GM12878 (cell line): Measurements from ENCODE around the gene WIPF2. TPM values are rescaled to one million over a fixed set of nuclear protein-coding genes. Genes with fewer than 3 reads are reported as not detected.

Experiments
- ATAC-seq: fragments of 200-7000 bp; cut with Tn5 transposase; 3 replicates; pipeline ENCODE4 v1.9.1; 2020; ENCODE audit warnings: mild to moderate bottlenecking, moderate library complexity
- BruUV-seq: library from RNA; stranded (reverse); fragments of 400-500 nt; replicated peaks from 2 replicates; lab custom pipeline; 2021; lab: Mats Ljungman, UMichigan
- CTCF ChIA-PET: fragments of 300-600 bp; sonication (Branson Sonifier 250); formaldehyde crosslinking; extraction: SDS; loops from one replicate; lab custom pipeline; 2021; ENCODE audit warnings: inconsistent platforms; lab: Yijun Ruan, JAX
- POLR2A ChIA-PET: fragments of 350-600 bp; formaldehyde crosslinking; extraction: SDS; loops from one replicate; lab custom pipeline; 2021; ENCODE audit warnings: inconsistent platforms; lab: Charles Lee
- RAD21 ChIA-PET: fragments of 300-600 bp; sonication (Branson Sonifier 250); formaldehyde crosslinking; loops from one replicate; lab custom pipeline; 2023; ENCODE audit warnings: antibody characterized with exemption; ENCODE audit not compliant: unreplicated experiment; lab: Charles Lee
- SMC1A ChIA-PET: fragments of 300-600 bp; sonication (Branson Sonifier 250); formaldehyde crosslinking; loops from one replicate; lab custom pipeline; 2023; ENCODE audit not compliant: unreplicated experiment, uncharacterized antibody; lab: Charles Lee
- DNase-seq: peaks from one replicate; pipeline ENCODE4 v3.0.0-alpha.2; 2011; ENCODE audit warnings: low read depth, low spot score
- FAIRE-seq: peaks from 3 replicates; lab custom pipeline; 2011; peaks lifted over from hg19 to GRCh38; lab: Jason Lieb, UNC
- H2AFZ ChIP-seq: 2 replicates; pipeline ENCODE4 v1.6.0; 2011; ENCODE audit warnings: low read depth, low read length, control low read depth; ENCODE audit not compliant: control insufficient read depth
- H3K27ac ChIP-seq: 2 replicates; pipeline ENCODE4 v1.5.1; 2011; ENCODE audit warnings: control low read depth; ENCODE audit not compliant: control insufficient read depth, insufficient read depth
- H3K27me3 ChIP-seq, 2 experiments: replicated peaks in 1 of 2; 2 replicates each; pipeline versions ENCODE4 v1.6.0 to v1.6.1; 2011; ENCODE audit warnings: low read length in 1 of 2; ENCODE audit not compliant: control insufficient read depth in 2 of 2, insufficient read depth in 2 of 2
- H3K36me3 ChIP-seq, 2 experiments: 2 replicates each; pipeline ENCODE4 v1.5.1; 2011; ENCODE audit warnings: low read length in 1 of 2; ENCODE audit not compliant: control insufficient read depth in 2 of 2, insufficient read depth in 2 of 2
- H3K4me1 ChIP-seq: 2 replicates; pipeline ENCODE4 v1.6.1; 2011; ENCODE audit warnings: mild to moderate bottlenecking, low read length, moderate library complexity, mixed read lengths; ENCODE audit not compliant: control insufficient read depth, insufficient read depth
- H3K4me2 ChIP-seq: 2 replicates; pipeline ENCODE4 v1.6.0; 2011; ENCODE audit warnings: control low read depth; ENCODE audit not compliant: control insufficient read depth, insufficient read depth
- H3K4me3 ChIP-seq: fragments of 200-600 bp; sonication (generic); 2 replicates; pipeline ENCODE4 v1.5.1; 2016
- H3K79me2 ChIP-seq: 2 replicates; pipeline ENCODE4 v1.6.0; 2011; ENCODE audit warnings: low read length; ENCODE audit not compliant: control insufficient read depth, insufficient read depth
- H3K9ac ChIP-seq: 2 replicates; pipeline ENCODE4 v1.8.0; 2011; ENCODE audit warnings: low read length, control low read depth, mixed read lengths; ENCODE audit not compliant: control insufficient read depth, insufficient read depth
- H3K9me3 ChIP-seq: replicated peaks from 3 replicates; pipeline ENCODE4 v1.5.1; 2011; ENCODE audit warnings: mild to moderate bottlenecking, low read length; ENCODE audit not compliant: control insufficient read depth, insufficient read depth
- H4K20me1 ChIP-seq: 2 replicates; pipeline ENCODE4 v1.6.0; 2011; ENCODE audit not compliant: control insufficient read depth, insufficient read depth
- BACH1 ChIP-seq: fragments of 450-650 bp; IDR thresholded peaks from 2 replicates; pipeline ENCODE4 v1.6.1; 2017; ENCODE audit warnings: mild to moderate bottlenecking, borderline replicate concordance
- HCFC1 ChIP-seq: fragments of 150-350 bp; IDR thresholded peaks from 2 replicates; pipeline ENCODE4 v1.6.1; 2014; ENCODE audit warnings: low read length
- HDAC6 ChIP-seq: fragments of 200-600 bp; sonication (generic); IDR thresholded peaks from one replicate; pipeline ENCODE4 v1.8.0; 2017; ENCODE audit warnings: antibody characterized with exemption; ENCODE audit not compliant: unreplicated experiment
- IKZF1 ChIP-seq: fragments of 450-650 bp; conservative IDR thresholded peaks from 2 replicates; pipeline ENCODE4 v1.6.1; 2017; ENCODE audit warnings: antibody characterized with exemption, mild to moderate bottlenecking
- PAX8 ChIP-seq: fragments of 450-650 bp; IDR thresholded peaks from 2 replicates; pipeline ENCODE4 v1.6.1; 2017; ENCODE audit warnings: mild to moderate bottlenecking, moderate library complexity
- PML ChIP-seq: IDR thresholded peaks from 2 replicates; pipeline ENCODE4 v1.6.1; 2012; ENCODE audit warnings: low read length, inconsistent platforms
- POLR2AphosphoS5 ChIP-seq: IDR thresholded peaks from 2 replicates; pipeline ENCODE4 v1.6.1; 2011; ENCODE audit warnings: mild to moderate bottlenecking, low read length, inconsistent platforms
- RCOR1 ChIP-seq: conservative IDR thresholded peaks from 2 replicates; pipeline ENCODE4 v1.6.1; 2012; ENCODE audit warnings: low read depth, low read length, improper control_type of control experiment
- RFX5 ChIP-seq: IDR thresholded peaks from 2 replicates; pipeline ENCODE4 v1.6.1; 2011; ENCODE audit warnings: low read depth, low read length, improper control_type of control experiment
- RUNX3 ChIP-seq: IDR thresholded peaks from 2 replicates; pipeline ENCODE4 v1.6.1; 2012; ENCODE audit warnings: low read length, inconsistent platforms
- SREBF1 ChIP-seq: IDR thresholded peaks from 2 replicates; pipeline ENCODE4 v1.6.1; 2012; ENCODE audit warnings: mild to moderate bottlenecking, low read length
- TCF12 ChIP-seq: IDR thresholded peaks from 2 replicates; pipeline ENCODE4 v1.6.1; 2011; ENCODE audit warnings: low read depth, mild to moderate bottlenecking, low read length
- TCF3 ChIP-seq: IDR thresholded peaks from 2 replicates; pipeline ENCODE4 v1.6.1; 2012; ENCODE audit warnings: low read depth, mild to moderate bottlenecking, low read length, borderline replicate concordance; ENCODE audit not compliant: insufficient read depth
- TCF7 ChIP-seq: IDR thresholded peaks from 2 replicates; pipeline ENCODE4 v1.6.1; 2014; ENCODE audit warnings: antibody characterized with exemption, borderline replicate concordance
- ZNF274 ChIP-seq: IDR thresholded peaks from one replicate; pipeline ENCODE4 v1.8.0; 2011; ENCODE audit not compliant: insufficient read length, insufficient read depth
- WGBS: methylation state at CpG from one replicate; pipeline ENCODE4 v1.1.6; 2016; ENCODE audit warnings: low lambda C conversion rate; ENCODE audit not compliant: insufficient replicate concordance, insufficient coverage; ENCODE audit errors: missing lambda C conversion rate; 5-methylcytosine and 5-hydroxymethylcytosine counted together
- in situ Hi-C: fragments of 300-500 bp; cut with MboI; formaldehyde crosslinking; loops from 9 replicates; pipeline ENCODE4 v1.14.3; 2018; ENCODE audit warnings: mixed read lengths
- intact Hi-C: fragments of 100-400 bp; cut with micrococcal nuclease; formaldehyde crosslinking; loops from one replicate; pipeline ENCODE4 v1.14.2; 2022; ENCODE audit not compliant: unreplicated experiment
- polyA plus RNA-seq, 11 experiments: library from polyadenylated mRNA; depleted of rRNA in 4 of 11; unstranded in 6 of 11; stranded (reverse) in 5 of 11; fragments of >200 nt; fragmentation: Nextera tagmentation in 4 of 11; fragmentation: Illumina TruSeq in 1 of 11; extraction: Ambion mirVana in 4 of 11; extraction: Trizol in 1 of 11; gene quantifications; 1 replicate in 1 of 11; 2 replicates in 10 of 11; pipeline versions ENCODE4 v1.2.1 to v1.2.3, GENCODE V29; 2011 to 2016; ENCODE audit warnings: inconsistent platforms in 2 of 11, missing spikeins in 2 of 11, low read depth in 1 of 11
- total RNA-seq, 4 experiments: library from RNA; depleted of rRNA in 3 of 4; stranded (reverse); fragments of >200 nt in 3 of 4; fragmentation: Illumina TruSeq in 1 of 4; extraction: Trizol in 1 of 4; gene quantifications; 2 replicates each; pipeline versions ENCODE4 v1.2.1 to v1.2.3, GENCODE V29; 2013 to 2021
- TF ChIP-seq, protein P1 (sequence below): fragments of 450-650 bp; IDR thresholded peaks from 2 replicates; pipeline ENCODE4 v1.6.1; 2017; ENCODE audit warnings: antibody characterized with exemption, mild to moderate bottlenecking, moderate library complexity
- TF ChIP-seq, protein P2 (sequence below): IDR thresholded peaks from 2 replicates; pipeline ENCODE4 v1.6.1; 2012; ENCODE audit warnings: mild to moderate bottlenecking, low read depth, low read length
- TF ChIP-seq, protein P3 (sequence below): fragments of 150-350 bp; IDR thresholded peaks from 2 replicates; pipeline ENCODE4 v1.6.1; 2014; ENCODE audit warnings: mild to moderate bottlenecking, low read depth, low read length

The WIPF2 gene
- total and polyA plus RNA-seq, 10 of the 15 experiments (the other 5 are each of a cell fraction or from before 2014, with no cell fraction given), result 4.2 to 20.8 (median 7.1) TPM

DNA sequence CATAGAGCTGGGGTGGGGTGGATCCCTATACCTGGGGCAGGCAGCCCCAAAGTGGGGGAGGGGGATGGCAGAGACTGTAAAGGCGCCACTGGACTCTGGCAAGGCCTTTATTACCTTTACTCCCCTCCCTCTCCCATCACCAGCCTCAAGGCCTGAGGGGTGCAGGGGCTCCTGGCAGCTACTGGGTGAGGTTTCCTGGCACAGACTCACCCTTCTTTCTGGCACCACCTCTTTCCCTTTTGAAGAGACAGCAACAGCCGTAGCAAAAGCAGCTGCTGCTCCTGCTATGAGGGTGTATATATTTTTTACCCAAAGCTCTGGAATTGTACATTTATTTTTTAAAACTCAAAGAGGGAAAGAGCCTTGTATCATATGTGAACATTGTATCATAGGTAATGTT is 24.3 kb upstream of the WIPF2 start:
- in situ Hi-C loops, result no loop called here

More for the DNA sequence above, 24.3 kb upstream of the WIPF2 start:
- H2AFZ ChIP-seq, result no peak overlapping the region
- ChIA-PET RAD21 (interaction anchor here (1.4 to 8.0 kb wide), 2 partner anchors 82 to 113 kb away, joined by 4 to 99 read pairs; no protein-coding TSS in a partner anchor), SMC1A (interaction anchor here (0.6 to 5.9 kb wide), 6 partner anchors 16 to 98 kb away, joined by 3 to 94 read pairs (median 8); partner anchors contain the start of gene CDC6), CTCF (interaction anchor here (1.2 to 6.7 kb wide), 5 partner anchors 24 to 140 kb away, joined by 4 to 138 read pairs (median 10); partner anchors contain the start of genes CDC6, MED24 and WIPF2), POLR2A (interaction anchor here (0.5 to 1.0 kb wide), 2 partner anchors 73 to 193 kb away, joined by 3 to 4 read pairs; no protein-coding TSS in a partner anchor)
- intact Hi-C loops, result no loop called here
- DNase-seq (no peak), FAIRE-seq (no peak), ATAC-seq (no peak)
- no peak overlapping the region for H3K4me2 ChIP-seq
- H3K9me3 ChIP-seq, result no peaks in the 10 kb centered on the region; the same call in 1 of the 3 replicates
- no peak overlapping the region for H3K27ac ChIP-seq
- no peaks in the 10 kb centered on the region for H3K36me3 ChIP-seq
- BruUV-seq, result no TSS peak
- no peak for TF ChIP-seq TCF12
- TF ChIP-seq, protein P1, sequence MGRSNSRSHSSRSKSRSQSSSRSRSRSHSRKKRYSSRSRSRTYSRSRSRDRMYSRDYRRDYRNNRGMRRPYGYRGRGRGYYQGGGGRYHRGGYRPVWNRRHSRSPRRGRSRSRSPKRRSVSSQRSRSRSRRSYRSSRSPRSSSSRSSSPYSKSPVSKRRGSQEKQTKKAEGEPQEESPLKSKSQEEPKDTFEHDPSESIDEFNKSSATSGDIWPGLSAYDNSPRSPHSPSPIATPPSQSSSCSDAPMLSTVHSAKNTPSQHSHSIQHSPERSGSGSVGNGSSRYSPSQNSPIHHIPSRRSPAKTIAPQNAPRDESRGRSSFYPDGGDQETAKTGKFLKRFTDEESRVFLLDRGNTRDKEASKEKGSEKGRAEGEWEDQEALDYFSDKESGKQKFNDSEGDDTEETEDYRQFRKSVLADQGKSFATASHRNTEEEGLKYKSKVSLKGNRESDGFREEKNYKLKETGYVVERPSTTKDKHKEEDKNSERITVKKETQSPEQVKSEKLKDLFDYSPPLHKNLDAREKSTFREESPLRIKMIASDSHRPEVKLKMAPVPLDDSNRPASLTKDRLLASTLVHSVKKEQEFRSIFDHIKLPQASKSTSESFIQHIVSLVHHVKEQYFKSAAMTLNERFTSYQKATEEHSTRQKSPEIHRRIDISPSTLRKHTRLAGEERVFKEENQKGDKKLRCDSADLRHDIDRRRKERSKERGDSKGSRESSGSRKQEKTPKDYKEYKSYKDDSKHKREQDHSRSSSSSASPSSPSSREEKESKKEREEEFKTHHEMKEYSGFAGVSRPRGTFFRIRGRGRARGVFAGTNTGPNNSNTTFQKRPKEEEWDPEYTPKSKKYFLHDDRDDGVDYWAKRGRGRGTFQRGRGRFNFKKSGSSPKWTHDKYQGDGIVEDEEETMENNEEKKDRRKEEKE, result no peak
- no peak for TF ChIP-seq SREBF1
- TF ChIP-seq TCF3, result no peak
- TF ChIP-seq RFX5, result no peak
- no peak for TF ChIP-seq ZNF274
- no peak for TF ChIP-seq IKZF1
- TF ChIP-seq, protein P2, sequence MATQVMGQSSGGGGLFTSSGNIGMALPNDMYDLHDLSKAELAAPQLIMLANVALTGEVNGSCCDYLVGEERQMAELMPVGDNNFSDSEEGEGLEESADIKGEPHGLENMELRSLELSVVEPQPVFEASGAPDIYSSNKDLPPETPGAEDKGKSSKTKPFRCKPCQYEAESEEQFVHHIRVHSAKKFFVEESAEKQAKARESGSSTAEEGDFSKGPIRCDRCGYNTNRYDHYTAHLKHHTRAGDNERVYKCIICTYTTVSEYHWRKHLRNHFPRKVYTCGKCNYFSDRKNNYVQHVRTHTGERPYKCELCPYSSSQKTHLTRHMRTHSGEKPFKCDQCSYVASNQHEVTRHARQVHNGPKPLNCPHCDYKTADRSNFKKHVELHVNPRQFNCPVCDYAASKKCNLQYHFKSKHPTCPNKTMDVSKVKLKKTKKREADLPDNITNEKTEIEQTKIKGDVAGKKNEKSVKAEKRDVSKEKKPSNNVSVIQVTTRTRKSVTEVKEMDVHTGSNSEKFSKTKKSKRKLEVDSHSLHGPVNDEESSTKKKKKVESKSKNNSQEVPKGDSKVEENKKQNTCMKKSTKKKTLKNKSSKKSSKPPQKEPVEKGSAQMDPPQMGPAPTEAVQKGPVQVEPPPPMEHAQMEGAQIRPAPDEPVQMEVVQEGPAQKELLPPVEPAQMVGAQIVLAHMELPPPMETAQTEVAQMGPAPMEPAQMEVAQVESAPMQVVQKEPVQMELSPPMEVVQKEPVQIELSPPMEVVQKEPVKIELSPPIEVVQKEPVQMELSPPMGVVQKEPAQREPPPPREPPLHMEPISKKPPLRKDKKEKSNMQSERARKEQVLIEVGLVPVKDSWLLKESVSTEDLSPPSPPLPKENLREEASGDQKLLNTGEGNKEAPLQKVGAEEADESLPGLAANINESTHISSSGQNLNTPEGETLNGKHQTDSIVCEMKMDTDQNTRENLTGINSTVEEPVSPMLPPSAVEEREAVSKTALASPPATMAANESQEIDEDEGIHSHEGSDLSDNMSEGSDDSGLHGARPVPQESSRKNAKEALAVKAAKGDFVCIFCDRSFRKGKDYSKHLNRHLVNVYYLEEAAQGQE, result no peak
- TF ChIP-seq PAX8, result no peak
- no peak for TF ChIP-seq RUNX3
- no peak for TF ChIP-seq POLR2AphosphoS5
- TF ChIP-seq BACH1, result no peak
- TF ChIP-seq, protein P3, sequence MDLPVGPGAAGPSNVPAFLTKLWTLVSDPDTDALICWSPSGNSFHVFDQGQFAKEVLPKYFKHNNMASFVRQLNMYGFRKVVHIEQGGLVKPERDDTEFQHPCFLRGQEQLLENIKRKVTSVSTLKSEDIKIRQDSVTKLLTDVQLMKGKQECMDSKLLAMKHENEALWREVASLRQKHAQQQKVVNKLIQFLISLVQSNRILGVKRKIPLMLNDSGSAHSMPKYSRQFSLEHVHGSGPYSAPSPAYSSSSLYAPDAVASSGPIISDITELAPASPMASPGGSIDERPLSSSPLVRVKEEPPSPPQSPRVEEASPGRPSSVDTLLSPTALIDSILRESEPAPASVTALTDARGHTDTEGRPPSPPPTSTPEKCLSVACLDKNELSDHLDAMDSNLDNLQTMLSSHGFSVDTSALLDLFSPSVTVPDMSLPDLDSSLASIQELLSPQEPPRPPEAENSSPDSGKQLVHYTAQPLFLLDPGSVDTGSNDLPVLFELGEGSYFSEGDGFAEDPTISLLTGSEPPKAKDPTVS, result no peak
- no peak for TF ChIP-seq RCOR1
- no peak for TF ChIP-seq HDAC6
- no peak for TF ChIP-seq TCF7
- TF ChIP-seq PML, result no peak
- no peak for TF ChIP-seq HCFC1
- no peak overlapping the region for H3K9ac ChIP-seq
- no peaks in the 10 kb centered on the region; a peak in 1 of 4 replicates for H3K27me3 ChIP-seq
- no peaks in the 10 kb centered on the region for H3K79me2 ChIP-seq
- peaks cover 24% of the 10 kb centered on the region for H3K4me1 ChIP-seq
- H4K20me1 ChIP-seq, result no peaks in the 10 kb centered on the region
- 8% methylated on average over 2 of the region's 2 CpGs for WGBS
- H3K4me3 ChIP-seq, result no peak overlapping the region
